Ecto neural progenitor cell (in vitro differentiated cells): Measurements from ENCODE around the gene LDLRAD3.
A peak's percentile ranks its signal among the peaks of the same experiment; 100 is the strongest.

Experiments used
- DNase-seq: peaks from one replicate; pipeline ENCODE4 v3.0.0-alpha.2; 2018; ENCODE audit warnings: low spot score

Gene LDLRAD3

DNA sequence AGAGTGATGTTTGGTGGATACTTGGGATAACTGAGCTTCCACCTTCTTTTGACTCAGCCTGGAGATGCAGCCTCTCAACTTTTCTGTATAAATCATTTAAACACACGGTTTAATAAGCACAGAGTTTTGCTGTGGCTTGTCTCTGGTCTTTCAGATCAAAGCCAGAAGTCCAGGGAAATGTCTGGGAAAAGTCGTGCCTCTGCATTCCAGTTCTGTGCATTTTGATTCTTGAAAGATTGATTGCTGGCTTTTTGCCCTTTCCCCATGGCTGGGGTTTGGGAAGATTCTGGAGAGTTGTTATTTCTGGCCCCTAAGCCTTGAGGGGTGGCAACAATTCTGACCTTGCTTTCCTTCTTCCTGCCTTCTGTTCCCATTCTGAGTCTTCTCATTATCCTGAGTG lies 191.2 kb downstream of the LDLRAD3 start:
- DNase-seq, result no peak

DNA sequence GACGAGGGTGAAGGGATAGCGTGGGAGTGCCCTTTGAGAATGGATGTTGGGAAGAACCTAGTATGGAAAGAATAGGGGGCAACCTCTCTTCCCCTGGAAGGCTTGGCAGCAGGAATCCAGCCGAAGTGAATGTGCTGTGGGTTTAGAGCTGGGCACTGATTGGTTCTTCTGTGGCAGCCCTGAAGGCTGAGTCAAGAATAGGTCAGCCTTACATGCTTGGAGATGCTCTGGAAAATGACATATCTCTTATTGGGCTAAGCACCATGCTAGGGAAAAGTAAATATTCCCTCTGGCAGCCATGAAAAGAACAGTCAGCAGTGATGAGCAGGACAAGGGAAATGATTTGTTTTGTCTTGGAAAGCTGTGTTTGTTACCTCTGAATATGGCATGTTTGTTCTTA lies 195.9 kb downstream of the LDLRAD3 start:
- DNase-seq, result no peak

DNA sequence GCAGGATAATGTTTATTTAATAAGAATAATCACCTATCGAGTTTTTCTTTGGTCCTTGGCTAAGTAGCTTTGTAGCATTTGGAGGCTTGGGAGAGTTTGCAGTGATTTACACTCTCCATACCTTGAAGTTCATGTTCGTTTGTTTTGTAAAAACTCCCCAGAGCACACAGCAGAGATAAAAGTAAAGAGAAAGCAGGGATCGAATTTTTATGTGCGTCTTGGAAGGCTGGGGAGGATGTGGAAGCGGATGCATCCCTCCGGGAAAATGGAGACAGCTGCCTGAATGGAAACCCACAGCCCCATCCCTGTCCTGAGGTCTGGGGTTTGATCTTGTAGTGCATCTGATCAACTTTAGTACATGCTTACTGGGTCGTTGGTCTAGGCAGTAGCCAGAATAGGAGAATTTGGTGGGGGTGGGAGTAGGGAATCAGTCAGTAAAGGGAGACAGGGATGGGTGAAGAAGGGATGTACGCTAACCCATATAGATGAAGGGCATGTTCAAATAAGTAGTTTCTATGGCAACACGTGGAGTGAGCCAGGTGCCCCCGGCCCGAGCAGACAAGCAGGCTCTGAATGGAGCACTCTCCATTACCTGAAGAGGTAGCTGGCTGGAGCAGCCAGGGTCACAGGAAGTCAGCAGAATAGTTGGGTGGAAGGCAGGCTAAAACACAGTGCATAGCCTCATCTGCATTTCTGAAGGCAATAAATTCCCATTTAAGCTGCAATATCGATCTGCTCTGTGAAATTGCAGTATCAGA lies 197.5 kb downstream of the LDLRAD3 start:
- no peak for DNase-seq

DNA sequence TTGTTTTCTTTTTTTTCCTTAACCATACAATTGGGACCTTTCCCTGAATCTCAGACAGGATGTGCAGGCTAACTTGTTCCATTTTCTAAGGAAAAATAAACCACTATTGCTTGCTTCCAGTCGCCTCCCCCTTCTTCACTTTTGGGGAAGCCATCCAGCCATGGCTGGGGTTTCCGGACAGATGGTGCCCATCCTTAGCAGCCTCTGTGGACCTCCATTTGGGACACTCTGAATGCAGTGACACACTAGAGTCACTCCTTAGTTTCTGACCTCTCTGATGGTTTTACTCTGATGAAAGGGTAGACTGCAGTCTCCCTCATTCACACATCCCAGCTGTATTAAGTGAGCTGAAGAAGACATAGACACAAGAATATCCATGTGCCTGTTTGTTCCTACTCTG lies 198.1 kb downstream of the LDLRAD3 start:
- no peak for DNase-seq

DNA sequence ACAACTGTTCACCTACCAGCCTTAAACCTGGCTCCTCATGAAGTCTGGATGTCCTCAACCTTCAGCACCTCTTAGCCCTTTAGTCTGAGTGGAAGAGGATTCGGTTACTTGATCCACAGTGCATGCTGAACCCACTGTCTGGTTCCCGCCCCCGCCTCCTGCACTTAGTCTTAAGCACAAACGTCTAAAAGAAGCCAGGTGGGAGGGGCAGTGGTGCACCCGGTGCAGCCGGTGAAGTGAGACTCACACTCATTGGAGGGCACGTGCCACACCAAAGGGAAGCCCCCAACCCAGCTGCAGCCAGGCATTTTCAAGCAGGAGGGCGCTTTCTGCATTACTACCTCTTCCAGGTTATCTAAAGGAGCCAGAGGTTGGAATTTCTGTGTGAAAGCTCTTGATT lies 198.6 kb downstream of the LDLRAD3 start:
- no peak for DNase-seq

DNA sequence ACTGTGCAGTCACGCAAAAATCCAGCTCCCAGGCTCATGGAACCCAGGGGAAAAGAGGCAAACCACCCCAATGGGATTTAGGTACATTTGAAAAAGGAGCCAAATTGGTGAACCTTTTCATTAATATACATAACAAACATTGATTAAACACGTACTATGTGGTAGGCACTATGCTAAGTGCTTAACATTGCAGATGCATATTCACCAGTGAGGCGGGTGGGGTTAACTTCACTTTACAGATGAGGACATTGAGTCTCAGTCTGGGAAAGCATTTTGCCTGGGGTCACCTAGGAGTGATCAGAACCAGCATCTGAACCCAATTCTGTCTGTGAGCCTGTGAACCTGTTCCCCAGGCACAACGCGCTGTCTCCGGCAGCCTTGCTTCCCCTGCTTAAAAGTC lies 199.0 kb downstream of the LDLRAD3 start:
- DNase-seq, result no peak

DNA sequence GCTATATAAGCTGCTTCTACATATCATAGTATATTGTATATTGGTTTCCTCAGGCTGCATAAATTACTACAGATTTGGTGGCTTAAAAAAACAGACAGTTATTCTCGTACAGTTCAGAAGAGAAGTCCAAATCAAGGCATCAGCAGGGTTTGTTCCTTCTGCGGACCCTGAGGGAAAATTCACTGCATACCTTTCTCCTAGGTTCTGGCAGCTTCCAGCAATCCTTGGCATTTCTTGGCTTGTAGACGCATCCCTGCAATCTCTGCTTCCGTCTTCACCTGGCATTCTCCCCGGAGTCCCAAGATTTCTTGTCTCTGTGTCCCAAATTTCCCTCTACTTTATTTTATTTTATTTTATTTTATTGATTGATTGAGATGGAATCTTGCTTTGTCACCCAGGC lies 202.6 kb downstream of the LDLRAD3 start:
- DNase-seq, result no peak

DNA sequence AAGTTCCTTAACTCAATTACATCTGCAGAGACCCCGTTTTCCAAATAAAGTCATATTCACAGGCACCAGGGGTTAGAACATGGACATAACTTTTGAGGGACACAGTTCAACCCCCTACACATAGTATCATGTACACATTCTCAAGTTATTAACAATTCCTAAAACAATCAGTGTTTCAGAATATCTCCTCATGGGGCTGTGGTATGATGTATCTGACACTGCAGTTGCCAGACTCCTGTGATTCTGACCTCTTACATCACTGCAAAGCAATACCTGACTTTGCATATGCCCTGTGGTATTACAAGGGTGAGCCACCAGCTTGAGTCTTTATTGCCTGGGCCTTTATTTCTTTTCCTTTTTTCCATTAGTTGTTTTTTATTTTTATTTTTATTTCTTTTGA lies 203.6 kb downstream of the LDLRAD3 start:
- DNase-seq, result no peak

DNA sequence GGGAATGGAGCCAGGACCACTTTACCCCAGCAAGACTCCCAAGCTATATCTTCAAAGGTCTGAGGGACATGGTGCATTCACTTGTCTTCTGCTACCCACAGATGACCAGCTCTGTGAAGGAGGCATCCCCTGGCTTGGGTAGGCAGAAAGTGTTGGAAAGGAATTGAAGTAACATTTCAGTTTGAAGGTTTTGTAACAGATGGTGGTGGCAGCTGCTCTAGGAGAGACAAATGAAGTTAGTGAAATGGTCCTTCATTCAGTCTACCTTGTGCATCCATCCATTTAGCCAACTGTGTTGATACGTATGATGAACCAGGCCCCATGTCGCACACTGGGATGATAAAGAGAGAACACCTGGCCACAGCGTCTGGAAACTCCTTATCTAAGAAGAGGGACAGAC lies 204.8 kb downstream of the LDLRAD3 start:
- DNase-seq, result no peak

DNA sequence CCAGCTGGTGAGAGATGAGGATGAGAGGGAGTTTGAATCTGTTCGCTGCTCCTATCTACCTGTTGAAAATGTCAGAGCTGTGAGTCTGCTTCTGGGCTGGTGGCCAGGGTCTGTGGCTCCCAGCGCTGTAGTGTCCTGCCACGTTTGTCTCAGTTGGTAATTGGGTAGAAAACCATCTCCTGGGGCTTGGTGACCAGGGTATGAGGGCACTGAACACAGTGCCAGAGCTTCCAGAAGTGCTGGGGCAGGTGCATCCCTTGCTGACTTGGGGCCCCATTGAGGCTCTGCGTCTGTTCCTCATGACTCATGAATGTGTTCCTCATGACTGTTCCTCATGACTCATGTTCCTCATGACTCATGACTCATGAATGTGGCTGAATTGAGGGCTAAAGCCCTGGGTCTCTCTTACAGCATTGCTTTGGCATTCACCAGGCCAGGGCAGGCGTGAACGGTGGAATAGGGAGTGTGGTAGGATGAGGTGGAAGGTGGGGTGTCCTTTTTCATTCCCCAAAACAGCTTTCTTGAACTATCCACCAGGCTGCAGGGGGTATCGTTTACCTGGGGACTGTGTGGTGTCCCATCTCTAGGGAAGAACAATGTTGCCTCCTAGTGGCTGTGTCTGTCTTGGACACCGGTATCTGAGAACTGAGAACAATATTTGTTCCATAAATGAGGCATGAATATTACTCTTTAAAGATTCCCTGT lies 205.8 kb downstream of the LDLRAD3 start:
- no peak for DNase-seq

DNA sequence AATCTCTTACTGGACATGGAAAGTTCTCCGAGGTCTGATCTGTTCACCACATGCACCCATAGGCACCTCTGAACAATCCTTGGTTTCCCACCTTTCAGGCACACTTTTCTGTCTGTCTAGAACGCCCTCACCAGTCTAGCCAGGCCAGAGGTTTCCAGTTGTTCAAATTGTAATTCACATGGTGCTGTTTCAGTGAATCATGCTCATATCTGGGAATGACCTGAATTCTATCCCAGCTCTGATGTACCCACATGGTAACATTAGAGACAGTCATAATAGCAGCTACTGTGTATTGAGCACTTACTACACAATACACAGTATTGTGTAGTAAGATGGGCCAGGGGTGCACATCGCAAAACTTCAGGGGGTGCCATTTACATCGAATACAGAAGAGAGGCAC lies 207.1 kb downstream of the LDLRAD3 start:
- DNase-seq, result no peak

DNA sequence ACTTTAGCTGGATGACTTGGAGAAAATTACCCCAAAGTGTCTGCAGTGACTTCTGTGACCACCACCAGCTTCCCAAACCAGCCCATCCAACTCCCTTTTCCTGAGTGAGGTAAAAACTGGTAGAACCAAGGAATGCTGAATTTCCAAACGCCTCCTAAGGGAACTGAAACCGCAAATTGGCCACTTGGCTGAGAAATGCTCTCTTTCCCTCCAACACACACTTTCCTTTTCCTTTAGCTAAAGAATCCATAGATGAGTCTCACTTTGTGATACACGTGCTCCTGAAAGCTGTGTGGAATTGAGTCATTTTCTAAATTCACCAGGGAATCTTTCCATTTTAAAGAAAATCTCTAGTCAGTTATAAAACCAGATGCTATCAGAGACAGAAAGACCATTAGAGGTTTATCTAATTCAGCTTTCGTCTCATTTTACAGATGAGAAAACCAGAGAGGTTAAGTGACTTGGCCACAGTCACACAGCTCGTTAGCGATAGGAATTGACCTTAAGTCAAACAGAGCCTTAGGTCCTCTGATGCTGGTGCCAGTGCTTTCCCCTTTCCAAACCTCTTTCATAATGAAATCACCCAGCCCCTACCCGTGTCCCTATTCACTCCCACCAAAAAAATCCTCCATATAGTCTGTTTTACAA lies 208.2 kb downstream of the LDLRAD3 start:
- no peak for DNase-seq

DNA sequence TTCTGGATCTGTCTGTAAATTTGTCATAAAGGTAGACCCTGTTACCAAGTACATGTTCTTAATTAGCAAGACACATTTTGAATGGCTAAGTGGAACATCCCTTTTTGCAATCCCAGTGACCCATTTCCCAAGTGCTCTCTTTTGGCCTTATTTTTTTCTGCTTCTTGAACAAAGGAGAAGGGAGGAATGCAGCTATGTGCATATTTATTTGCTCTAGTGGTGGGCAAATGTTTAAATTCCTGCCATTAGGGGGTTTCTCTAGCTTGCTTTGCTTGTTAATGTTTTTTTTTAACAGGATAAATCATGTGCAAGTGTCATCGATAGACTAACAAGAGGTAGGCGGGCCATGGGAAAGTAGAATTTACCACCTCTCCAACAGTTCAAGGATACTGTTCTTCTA lies 209.7 kb downstream of the LDLRAD3 start:
- no peak for DNase-seq

DNA sequence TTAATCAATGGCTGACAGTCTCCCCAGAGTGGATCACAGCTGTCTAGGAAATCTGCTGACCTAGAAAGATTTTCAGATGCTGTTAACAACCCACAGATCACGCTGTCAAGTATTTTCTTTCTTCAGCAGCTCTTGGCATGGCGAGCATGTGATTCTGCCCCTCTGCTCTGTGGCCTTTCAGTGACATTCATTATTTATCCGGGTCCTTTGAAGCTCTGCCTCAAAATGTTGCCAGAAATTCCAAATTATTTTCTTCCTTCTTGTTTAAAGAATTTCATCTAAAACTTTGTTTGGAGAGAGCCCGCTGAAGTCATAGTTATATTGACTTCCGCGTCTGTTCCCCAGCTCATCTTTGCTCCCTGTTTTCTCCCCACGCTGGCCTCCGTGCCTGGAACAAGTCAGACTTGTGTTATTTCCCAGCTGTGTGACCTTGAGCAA lies 211.3 kb downstream of the LDLRAD3 start:
- peak; percentile 12 for DNase-seq

DNA sequence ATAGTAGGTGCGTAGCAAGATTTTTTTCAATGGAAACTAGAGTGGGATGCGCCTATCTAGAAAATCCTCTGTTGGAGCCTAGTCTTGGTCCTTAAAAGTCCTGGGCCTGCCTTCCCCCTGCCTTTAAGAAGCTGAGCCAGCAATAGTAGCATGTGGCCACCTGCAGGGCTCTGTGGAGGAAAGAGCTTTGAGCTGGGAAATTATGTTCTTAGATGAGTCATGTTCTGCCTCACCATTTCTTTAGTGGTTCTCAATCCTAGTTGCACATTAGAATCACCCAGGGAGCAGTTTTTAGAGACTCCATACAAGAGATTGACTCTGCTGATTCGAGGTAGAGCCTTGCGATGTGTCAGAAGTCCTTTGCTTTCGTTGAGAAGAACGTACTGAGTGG lies 211.9 kb downstream of the LDLRAD3 start:
- peak; percentile 32 for DNase-seq

DNA sequence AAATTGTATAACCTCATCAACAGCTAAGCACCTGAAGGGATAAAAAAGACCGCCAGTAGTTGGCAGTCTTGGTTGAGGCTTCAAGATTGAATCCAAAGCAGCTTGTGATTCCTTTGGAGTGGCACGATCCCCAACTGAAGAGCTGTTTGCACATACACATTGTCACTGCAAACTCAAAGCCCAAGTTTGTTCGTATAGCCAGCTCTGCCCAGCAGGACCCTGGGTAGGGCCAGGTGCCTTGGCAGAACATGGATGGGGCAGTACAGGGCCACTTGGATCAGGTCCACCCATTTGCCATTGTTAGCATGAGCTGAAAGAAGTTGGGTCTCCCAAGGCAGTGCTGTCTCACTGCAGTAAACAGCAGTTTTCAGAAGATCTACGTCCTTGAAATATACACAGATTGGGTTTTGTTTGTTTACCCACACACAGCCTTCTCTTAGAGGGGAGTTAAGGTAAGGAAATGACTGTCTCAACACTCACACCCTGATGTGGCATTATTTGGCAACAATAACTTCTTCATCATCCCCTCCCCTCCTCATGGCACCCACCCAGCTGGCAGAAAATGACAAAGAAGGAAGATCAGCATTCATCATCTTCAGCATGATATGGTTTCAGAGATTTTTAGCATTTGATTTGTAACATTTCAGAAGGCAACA lies 212.4 kb downstream of the LDLRAD3 start:
- DNase-seq, result peak; percentile 34

DNA sequence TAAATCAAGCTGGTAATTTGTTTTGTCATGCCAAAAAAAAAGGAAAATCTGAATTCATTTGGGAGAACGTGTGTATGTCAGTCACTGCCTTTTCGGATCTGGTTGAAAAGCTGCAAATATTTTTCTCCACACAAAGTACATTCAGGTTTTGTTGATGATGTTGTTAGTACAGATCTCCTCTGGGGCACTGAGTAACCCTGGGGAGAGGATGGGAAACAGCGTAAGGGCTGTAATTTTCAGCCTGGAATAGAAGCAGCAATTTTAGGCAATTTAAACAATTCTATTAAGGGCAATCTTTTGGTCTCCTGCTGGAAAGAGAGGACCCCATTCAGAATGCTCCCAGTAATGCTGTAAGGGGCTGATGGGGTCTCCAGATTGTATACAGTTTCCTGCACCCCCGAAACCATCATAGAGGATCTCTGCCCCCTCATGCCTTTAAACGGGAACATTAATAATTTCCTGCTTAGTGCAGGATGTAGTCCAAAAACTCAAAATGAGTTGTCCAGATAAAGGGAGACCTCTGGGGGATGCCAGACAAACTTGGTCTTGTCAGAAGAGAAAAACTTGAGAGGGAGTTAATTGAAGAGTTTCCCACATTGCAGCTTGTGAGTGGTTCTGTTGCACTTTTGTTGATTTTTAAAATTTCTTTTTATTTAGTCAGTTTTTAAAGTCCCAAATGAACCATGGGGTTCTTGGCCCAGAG lies 213.1 kb downstream of the LDLRAD3 start:
- peak; percentile 13 for DNase-seq

DNA sequence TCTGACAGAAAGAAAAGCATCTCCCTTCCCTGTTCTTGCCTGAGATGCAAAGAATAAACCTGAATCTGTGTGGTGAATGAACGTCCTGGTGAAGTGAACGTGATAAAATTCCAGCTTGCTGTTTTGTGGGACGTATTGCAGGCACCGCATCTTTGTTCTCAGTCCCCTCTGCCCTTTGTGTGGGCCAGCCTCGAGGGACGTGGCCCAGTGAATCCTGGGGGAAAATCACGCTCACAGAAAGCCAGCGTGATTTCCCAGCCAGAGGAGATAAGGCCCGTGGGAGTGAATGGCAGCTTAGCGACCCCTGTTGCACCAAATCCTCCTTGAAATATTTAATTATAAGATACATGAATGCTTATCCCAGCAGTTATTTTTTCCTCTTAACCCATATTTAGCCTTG lies 216.2 kb downstream of the LDLRAD3 start:
- DNase-seq, result peak; percentile 25

DNA sequence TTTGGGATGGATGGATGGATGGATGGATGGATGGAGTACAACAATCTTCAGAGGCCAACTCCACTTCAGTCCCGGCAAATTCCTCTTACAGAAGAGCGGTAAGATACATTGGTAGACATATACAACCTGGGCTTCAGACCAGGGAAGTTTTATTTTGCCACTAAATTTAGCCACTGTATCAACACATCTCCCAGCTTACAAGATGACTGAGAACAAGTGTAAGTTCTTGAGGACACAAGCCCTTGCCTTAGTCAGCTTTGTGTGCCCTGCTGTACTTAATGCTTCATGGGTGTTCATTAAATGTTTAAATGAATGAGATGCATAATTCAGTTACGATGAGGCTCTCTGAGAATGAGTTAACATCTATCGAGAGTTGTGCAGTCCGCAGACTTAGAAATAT lies 217.7 kb downstream of the LDLRAD3 start:
- no peak for DNase-seq

DNA sequence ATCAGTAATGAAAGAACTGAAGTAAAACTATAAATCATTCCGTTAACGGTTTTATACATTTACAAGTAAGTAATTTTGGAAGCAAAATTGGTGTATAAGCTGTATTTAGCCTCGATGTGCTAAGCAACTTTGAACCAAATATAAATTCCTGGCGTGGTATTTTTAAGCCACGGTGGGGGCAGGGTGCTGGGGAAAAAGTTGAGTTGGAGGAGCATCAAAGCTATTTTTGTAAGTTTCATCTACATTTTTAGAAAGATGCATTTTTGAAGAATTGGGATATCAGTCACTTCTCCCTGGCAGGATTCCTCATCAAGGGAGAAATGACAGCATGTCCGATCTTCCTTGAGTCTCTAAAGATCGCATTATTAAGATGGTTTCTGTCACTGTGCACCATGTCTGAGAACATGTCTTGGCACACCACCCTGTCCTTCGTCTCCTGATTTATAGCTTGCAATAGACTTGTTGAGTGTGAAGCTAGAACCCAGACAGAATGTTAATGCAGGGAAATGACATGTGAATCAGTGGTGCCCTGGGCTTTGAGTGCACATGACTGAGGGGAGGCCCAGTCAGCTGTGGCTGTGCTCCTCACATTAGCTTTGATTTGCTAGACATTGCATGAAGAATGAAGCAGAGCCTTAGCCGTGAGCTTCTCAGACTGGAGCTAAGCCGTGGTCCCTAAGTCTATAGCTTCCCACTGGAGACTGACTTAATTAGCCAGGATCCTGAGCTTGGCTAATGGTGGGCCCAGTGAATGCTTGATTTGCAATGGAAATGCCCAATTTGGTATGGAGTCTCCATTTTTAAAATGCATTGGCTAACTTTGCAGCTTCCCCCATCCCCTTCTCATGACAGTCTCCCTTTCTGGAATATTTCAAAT lies 218.4 kb downstream of the LDLRAD3 start:
- DNase-seq, result no peak

DNA sequence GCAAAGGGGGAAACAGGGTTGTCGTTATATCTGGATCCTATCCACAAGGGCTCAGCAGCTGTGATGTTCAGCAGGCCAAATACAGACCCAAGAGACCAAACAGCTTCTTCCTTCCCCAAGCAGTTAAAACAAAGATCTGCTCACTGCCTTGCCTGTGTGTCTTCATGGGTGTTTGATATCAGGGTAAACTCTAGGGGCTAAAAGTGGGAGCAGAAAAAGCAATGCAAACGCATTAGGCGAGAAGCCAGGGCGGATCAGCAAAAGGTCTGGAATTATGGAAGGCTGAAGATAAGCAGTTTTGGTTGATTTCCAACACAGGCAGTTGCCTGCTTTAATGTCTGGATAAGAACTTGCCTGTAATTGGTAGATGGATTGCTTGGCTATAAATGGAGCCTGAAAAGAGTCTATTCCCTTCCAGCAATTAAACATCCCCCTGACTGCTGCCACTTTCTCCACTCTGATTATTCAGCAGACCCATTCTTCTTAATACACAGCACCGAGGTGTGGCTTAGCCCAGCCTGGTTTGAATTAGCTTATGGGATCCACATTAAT lies 219.1 kb downstream of the LDLRAD3 start:
- no peak for DNase-seq
